Stomach (tissue), 9 donors: ENCODE results near the gene NKTR. TPM values are rescaled to one million over a fixed set of nuclear protein-coding genes. Genes with fewer than 3 reads are reported as not detected.
A peak's percentile ranks its signal among the peaks of the same experiment; 100 is the strongest.

ENCODE experiments used
- DNase-seq, 2 donors: peaks; one replicate each; pipeline versions ENCODE4 v3.0.0 to v3.0.0-alpha.2; 2013 to 2019
- H3K27ac ChIP-seq, 5 donors: fragments of 200-600 bp in 4 of 5; sonication (generic) in 4 of 5; one replicate each; pipeline ENCODE4 v1.5.1; 2013 to 2019; ENCODE audit warnings: mild to moderate bottlenecking in 1 of 5, moderate library complexity in 1 of 5
- H3K27me3 ChIP-seq, 3 donors: fragments of 200-600 bp; sonication (generic); one replicate each; pipeline ENCODE4 v1.5.1; 2017 to 2019; ENCODE audit warnings: mixed run types in 1 of 3
- H3K36me3 ChIP-seq, 4 donors: fragments of 200-600 bp; sonication (generic); 1 replicate in 3 of 4; 2 replicates in 1 of 4; pipeline ENCODE4 v1.5.1; 2016 to 2019
- H3K4me1 ChIP-seq, 4 donors: fragments of 200-600 bp; sonication (generic); one replicate each; pipeline ENCODE4 v1.5.1; 2016 to 2019
- H3K4me3 ChIP-seq, 4 donors: fragments of 200-600 bp; sonication (generic) in 3 of 4; one replicate each; pipeline ENCODE4 v1.5.1; 2016 to 2019; ENCODE audit warnings: mild to moderate bottlenecking in 1 of 4
- H3K9me3 ChIP-seq, 4 donors: fragments of 200-600 bp; sonication (generic); one replicate each; pipeline ENCODE4 v1.5.1; 2016 to 2019
- EP300 ChIP-seq: sonication (generic); formaldehyde crosslinking; IDR thresholded peaks from one replicate; pipeline ENCODE4 v1.6.1; 2017; ENCODE audit warnings: antibody characterized with exemption
- POLR2A ChIP-seq, 4 donors: fragments of 450-650 bp; IDR thresholded peaks; one replicate each; pipeline ENCODE4 v1.6.1; 2016; ENCODE audit warnings: antibody characterized with exemption in 4 of 4, control low read depth in 2 of 4, mild to moderate bottlenecking in 1 of 4, moderate library complexity in 1 of 4
- POLR2AphosphoS5 ChIP-seq, 3 donors: sonication (generic); formaldehyde crosslinking; IDR thresholded peaks; one replicate each; pipeline ENCODE4 v1.6.1; 2016; ENCODE audit warnings: antibody characterized with exemption in 3 of 3
- WGBS, 5 donors: extraction: QIAGEN DNeasy Blood & Tissue Kit in 3 of 5; methylation state at CpG; one replicate each; pipeline versions ENCODE4 v1.1.5 to v1.1.7; 2013 to 2018; 5-methylcytosine and 5-hydroxymethylcytosine counted together
- intact Hi-C: fragments of 100-400 bp; cut with DNase I; formaldehyde crosslinking; loops from one replicate; pipeline ENCODE4 v1.15.1; 2023; ENCODE audit warnings: low total_unique reads
- polyA plus RNA-seq, 3 donors: library from polyadenylated mRNA; stranded (reverse); fragments of 200-250 nt; gene quantifications; one replicate each; pipeline ENCODE4 v1.2.3, GENCODE V29; 2013
- total RNA-seq, 5 donors: library from RNA; depleted of rRNA; stranded (reverse); fragments of >200 nt; gene quantifications; one replicate each; pipeline versions ENCODE4 v1.1.0 to v1.2.3, GENCODE V29; 2014 to 2016
- TF ChIP-seq, protein P1 (sequence below), 7 experiments: fragments of 450-650 bp in 4 of 7; fragments of 200-600 bp in 3 of 7; sonication (generic) in 3 of 7; IDR thresholded peaks; one replicate each; pipeline ENCODE4 v1.5.1; 2016 to 2019; ENCODE audit warnings: antibody characterized with exemption in 7 of 7, control low read depth in 2 of 7, mild to moderate bottlenecking in 1 of 7
- donor health status: healthy with polysubstance abuse.
- donor health status: Bipolar disorder and iron deficiency.
- donor health status: healthy.

The NKTR gene
- total and polyA plus RNA-seq, 8 donors: 3.8 to 488 (median 106) TPM

DNA sequence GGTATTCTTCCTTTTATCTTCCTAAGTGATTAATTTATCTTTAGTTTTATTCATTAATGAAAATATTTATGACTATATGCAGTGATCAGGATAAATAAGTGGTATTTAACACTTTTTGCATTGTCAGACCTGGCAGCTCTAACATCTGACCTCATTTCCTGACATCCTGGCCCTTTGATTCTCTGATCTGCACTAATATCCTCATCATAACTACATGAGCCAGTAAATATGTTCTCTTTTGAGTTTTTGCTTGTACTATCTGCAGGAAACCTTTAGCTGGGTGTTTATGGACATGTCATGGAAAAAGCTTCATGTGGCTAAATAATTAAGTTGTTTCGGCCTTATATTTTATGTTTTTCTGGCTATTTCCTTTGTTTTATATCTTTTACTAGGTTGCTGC lies 10.5 kb downstream of the NKTR start:
- Histone ChIP-seq H3K9me3 (no peaks in the 10 kb centered on the region), H3K36me3 (peaks cover 0 to 28% (median 9%) of the 10 kb centered on the region in 4 donors), H3K4me3 (no peak overlapping the region), H3K27ac (peak overlapping the region in 4 of 5 donors; percentile 6 to 61 (median 40)), H3K27me3 (no peaks in the 10 kb centered on the region), H3K4me1 (peaks cover 9 to 86% (median 41%) of the 10 kb centered on the region in 4 donors)
- intact Hi-C loops: no loop called here
- no peak for TF ChIP-seq EP300
- TF ChIP-seq POLR2AphosphoS5 (IDR thresholded peaks at IDR 0.05): no peak
- TF ChIP-seq, protein P1, sequence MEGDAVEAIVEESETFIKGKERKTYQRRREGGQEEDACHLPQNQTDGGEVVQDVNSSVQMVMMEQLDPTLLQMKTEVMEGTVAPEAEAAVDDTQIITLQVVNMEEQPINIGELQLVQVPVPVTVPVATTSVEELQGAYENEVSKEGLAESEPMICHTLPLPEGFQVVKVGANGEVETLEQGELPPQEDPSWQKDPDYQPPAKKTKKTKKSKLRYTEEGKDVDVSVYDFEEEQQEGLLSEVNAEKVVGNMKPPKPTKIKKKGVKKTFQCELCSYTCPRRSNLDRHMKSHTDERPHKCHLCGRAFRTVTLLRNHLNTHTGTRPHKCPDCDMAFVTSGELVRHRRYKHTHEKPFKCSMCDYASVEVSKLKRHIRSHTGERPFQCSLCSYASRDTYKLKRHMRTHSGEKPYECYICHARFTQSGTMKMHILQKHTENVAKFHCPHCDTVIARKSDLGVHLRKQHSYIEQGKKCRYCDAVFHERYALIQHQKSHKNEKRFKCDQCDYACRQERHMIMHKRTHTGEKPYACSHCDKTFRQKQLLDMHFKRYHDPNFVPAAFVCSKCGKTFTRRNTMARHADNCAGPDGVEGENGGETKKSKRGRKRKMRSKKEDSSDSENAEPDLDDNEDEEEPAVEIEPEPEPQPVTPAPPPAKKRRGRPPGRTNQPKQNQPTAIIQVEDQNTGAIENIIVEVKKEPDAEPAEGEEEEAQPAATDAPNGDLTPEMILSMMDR (IDR thresholded peaks at IDR 0.05): no peak
- no peak for TF ChIP-seq POLR2A (IDR thresholded peaks at IDR 0.05)
- DNase-seq: no peak
- WGBS, 5 donors: 82 to 93% (median 91%) methylated on average over 1 of the region's 1 CpG

- TF ChIP-seq POLR2AphosphoS5 (IDR thresholded peaks at IDR 0.05) (no peak), EP300 (no peak), POLR2A (IDR thresholded peaks at IDR 0.05) (no peak)
- TF ChIP-seq, protein P1 (IDR thresholded peaks at IDR 0.05): no peak
- no peak overlapping the region for H3K4me3 ChIP-seq
- peak overlapping the region in 4 of 5 donors; percentile 29 to 61 (median 38) for H3K27ac ChIP-seq
- intact Hi-C loops: no loop called here
- DNase-seq: no peak
- peaks cover 0 to 24% (median 6%) of the 10 kb centered on the region in 4 donors for H3K36me3 ChIP-seq
- peaks cover 5 to 87% (median 40%) of the 10 kb centered on the region in 4 donors for H3K4me1 ChIP-seq
- H3K9me3 ChIP-seq: no peaks in the 10 kb centered on the region
- 24 to 44% (median 36%) methylated on average over 1 of the region's 1 CpG for WGBS, 5 donors
- H3K27me3 ChIP-seq: no peaks in the 10 kb centered on the region
Measured at GRCh38 chr3:42612217-42612616, 11.7 kb downstream of the NKTR start.

GRCh38 chr3:42612928-42613327 lies 12.4 kb downstream of the NKTR start:
- intact Hi-C loops: no loop called here
- no peaks in the 10 kb centered on the region for H3K9me3 ChIP-seq
- TF ChIP-seq POLR2A (IDR thresholded peaks at IDR 0.05) (no peak), POLR2AphosphoS5 (IDR thresholded peaks at IDR 0.05) (no peak), EP300 (no peak)
- TF ChIP-seq, protein P1 (IDR thresholded peaks at IDR 0.05): no peak
- DNase-seq: no peak
- H3K36me3 ChIP-seq: peaks cover 0 to 24% (median 7%) of the 10 kb centered on the region in 4 donors
- no peak overlapping the region for H3K4me3 ChIP-seq
- H3K4me1 ChIP-seq: peaks cover 5 to 87% (median 40%) of the 10 kb centered on the region in 4 donors
- H3K27ac ChIP-seq: peak overlapping the region in 3 of 5 donors; percentile 35 to 61 (median 40)
- no peaks in the 10 kb centered on the region for H3K27me3 ChIP-seq
- 85 to 90% (median 90%) methylated on average over 3 of the region's 3 CpGs for WGBS, 5 donors

- H3K36me3 ChIP-seq: peaks cover 0 to 25% (median 10%) of the 10 kb centered on the region in 4 donors
- H3K4me3 ChIP-seq: no peak overlapping the region
- H3K4me1 ChIP-seq: peaks cover 5 to 81% (median 37%) of the 10 kb centered on the region in 4 donors
- DNase-seq: no peak
- TF ChIP-seq POLR2AphosphoS5 (IDR thresholded peaks at IDR 0.05) (no peak), EP300 (no peak), POLR2A (IDR thresholded peaks at IDR 0.05) (no peak)
- TF ChIP-seq, protein P1 (IDR thresholded peaks at IDR 0.05): peak in 5 of 7 experiments; percentile 37 to 58 (median 44)
- H3K9me3 ChIP-seq: no peaks in the 10 kb centered on the region
- no peaks in the 10 kb centered on the region for H3K27me3 ChIP-seq
- H3K27ac ChIP-seq: peak overlapping the region in 3 of 5 donors; percentile 35 to 61 (median 40)
- 57 to 85% (median 78%) methylated on average over 2 of the region's 2 CpGs for WGBS, 5 donors
- intact Hi-C loops: no loop called here
Measured at GRCh38 chr3:42613462-42613861, 13.0 kb downstream of the NKTR start.
